Activated naive CD8-positive, alpha-beta T cell treated with anti-CD3 and anti-CD28 coated beads, Interleukin-2, amount 10 ng/mL, durations not matched to agents 7 days and 5 days (primary cell): Measurements from ENCODE around the gene OPN1LW. TPM values are rescaled to one million over a fixed set of nuclear protein-coding genes. Genes with fewer than 3 reads are reported as not detected.
"Not testable (repeated sequence)": the region's sequence is repeated elsewhere in the genome, so short reads cannot be mapped to it uniquely, and the experiment has no call there.

ENCODE experiments used
- ATAC-seq: fragments of 150-1000 bp; cut with Tn5 transposase; one replicate; pipeline ENCODE4 v1.10.0; 2021; ENCODE audit warnings: low read depth, moderate library complexity
- POLR2A ChIA-PET: fragments of 350-600 bp; sonication (Branson Sonifier 250); formaldehyde crosslinking; loops from one replicate; lab custom pipeline; 2021; ENCODE audit warnings: antibody characterized with exemption; lab: Charles Lee
- DNase-seq: peaks from one replicate; pipeline ENCODE4 v3.0.0; 2021
- H3K27ac Mint-ChIP-seq: one replicate; pipeline ENCODE4 v1.8.0; 2022; ENCODE audit warnings: mild to moderate bottlenecking, mixed read lengths
- H3K27me3 Mint-ChIP-seq: one replicate; pipeline ENCODE4 v1.8.0; 2022; ENCODE audit warnings: mild to moderate bottlenecking, moderate library complexity, mixed read lengths
- H3K36me3 Mint-ChIP-seq: one replicate; pipeline ENCODE4 v1.8.0; 2021; ENCODE audit warnings: mild to moderate bottlenecking, mixed read lengths
- H3K4me1 Mint-ChIP-seq: one replicate; pipeline ENCODE4 v1.8.0; 2021; ENCODE audit warnings: mixed read lengths
- H3K4me3 Mint-ChIP-seq: one replicate; pipeline ENCODE4 v1.8.0; 2022; ENCODE audit warnings: mild to moderate bottlenecking, moderate library complexity, mixed read lengths
- H3K9me3 Mint-ChIP-seq: one replicate; pipeline ENCODE4 v1.8.0; 2021; ENCODE audit warnings: mixed read lengths
- total RNA-seq, 2 experiments: library from RNA; stranded (reverse); gene quantifications; one replicate each; pipeline ENCODE4 v1.2.3, GENCODE V29; 2021

Gene OPN1LW
- total RNA-seq, 2 experiments from 2014 or later, result not detected

DNA sequence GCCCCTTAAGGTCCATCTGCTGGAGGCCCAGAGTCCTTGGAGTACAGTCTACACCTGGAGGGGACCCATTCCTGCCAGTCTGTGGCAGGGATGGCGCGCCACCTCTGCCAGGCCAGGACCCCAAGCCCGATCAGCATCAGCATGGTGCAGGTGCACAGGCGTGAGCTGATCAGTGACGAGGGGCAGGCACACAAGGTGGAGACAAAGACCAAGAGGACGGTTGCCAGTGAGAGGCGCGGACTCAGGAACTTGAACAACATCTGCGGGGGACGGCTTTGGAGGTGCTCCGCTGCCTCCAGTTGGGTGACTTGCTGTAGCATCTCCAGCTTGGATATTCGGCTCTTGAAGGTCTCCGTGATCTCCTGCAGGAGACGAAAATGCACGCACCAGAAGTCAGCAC lies 52.4 kb downstream of the OPN1LW start:
- DNase-seq, H3K27ac Mint-ChIP-seq, H3K4me1 Mint-ChIP-seq, ATAC-seq, H3K9me3 Mint-ChIP-seq, POLR2A ChIA-PET, H3K4me3 Mint-ChIP-seq, H3K27me3 Mint-ChIP-seq, H3K36me3 Mint-ChIP-seq: not testable (repeated sequence)

Other genes starting within 250 kb of the OPN1LW start
- gene AVPR2, start 239.6 kb upstream of the OPN1LW start, total RNA-seq, result not detected
- gene ARHGAP4, start 218.0 kb upstream of the OPN1LW start, total RNA-seq, result 100 to 1,000 TPM; 341 to 356 TPM
- 10 to 100 TPM; 79.5 to 84.3 TPM for gene NAA10, start 209.2 kb upstream of the OPN1LW start, total RNA-seq
- 10 to 100 TPM; 18.1 to 18.8 TPM for gene RENBP, start 199.6 kb upstream of the OPN1LW start, total RNA-seq
- 100 to 1,000 TPM; 101 to 107 TPM for gene HCFC1, start 172.4 kb upstream of the OPN1LW start, total RNA-seq
- gene TMEM187, start 171.5 kb upstream of the OPN1LW start, total RNA-seq, result 1 to 10 TPM; 8.6 to 9.7 TPM
- gene IRAK1, start 124.3 kb upstream of the OPN1LW start, total RNA-seq, result 100 to 1,000 TPM; 127 to 135 TPM
- gene MECP2, start 46.5 kb upstream of the OPN1LW start, total RNA-seq, result 10 to 100 TPM; 81.9 to 82.8 TPM
- not detected for gene OPN1MW, start 38.4 kb downstream of the OPN1LW start, total RNA-seq
- gene OPN1MW2, start 75.5 kb downstream of the OPN1LW start, total RNA-seq, result not detected
- not detected for gene OPN1MW3, start 113.3 kb downstream of the OPN1LW start, total RNA-seq
- gene TEX28, start 150.9 kb downstream of the OPN1LW start, total RNA-seq, result not detected
- gene TKTL1, start 151.6 kb downstream of the OPN1LW start, total RNA-seq, result 1 to 10 TPM in 1 of 2 experiments, under 1 TPM in 1; 0.31 to 1.2 TPM
- gene FLNA, start 230.4 kb downstream of the OPN1LW start, total RNA-seq, result 100 to 1,000 TPM; 985 to 994 TPM
- gene EMD, start 235.1 kb downstream of the OPN1LW start, total RNA-seq, result 10 to 100 TPM; 66.1 to 68.1 TPM